Heart right ventricle (tissue), 16 donors: Measurements from ENCODE around the gene FARSB. TPM values are rescaled to one million over a fixed set of nuclear protein-coding genes. Genes with fewer than 3 reads are reported as not detected.
"Not testable (repeated sequence)": the region's sequence is repeated elsewhere in the genome, so short reads cannot be mapped to it uniquely, and the experiment has no call there.

ENCODE experiments used
- ATAC-seq, 8 donors: fragments of 200-7000 bp; cut with Tn5 transposase; one replicate each; pipeline ENCODE4 v1.9.1; 2020; ENCODE audit warnings: mild to moderate bottlenecking in 8 of 8, moderate library complexity in 8 of 8, moderate number of reproducible peaks in 1 of 8
- DNase-seq, 2 donors: peaks; one replicate each; pipeline ENCODE4 v3.0.0-alpha.2; 2020
- H3K27ac ChIP-seq, 10 donors: fragments of 200-600 bp; sonication (generic) in 2 of 10; one replicate each; pipeline versions ENCODE4 v1.5.0 to v1.8.0; 2020 to 2022; ENCODE audit warnings: mild to moderate bottlenecking in 3 of 10
- H3K27me3 ChIP-seq, 7 donors: fragments of 200-600 bp; one replicate each; pipeline ENCODE4 v1.8.0; 2021 to 2022; ENCODE audit warnings: mild to moderate bottlenecking in 2 of 7
- H3K36me3 ChIP-seq, 9 donors: fragments of 200-600 bp; sonication (generic) in 1 of 9; one replicate each; pipeline versions ENCODE4 v1.5.0 to v1.8.0; 2020 to 2022; ENCODE audit warnings: mild to moderate bottlenecking in 2 of 9
- H3K4me1 ChIP-seq, 9 donors: fragments of 200-600 bp; sonication (generic) in 1 of 9; one replicate each; pipeline versions ENCODE4 v1.5.0 to v1.8.0; 2020 to 2022; ENCODE audit warnings: mild to moderate bottlenecking in 4 of 9
- H3K4me3 ChIP-seq, 10 donors: fragments of 200-600 bp; sonication (generic) in 2 of 10; one replicate each; pipeline versions ENCODE4 v1.5.0 to v1.8.0; 2020 to 2022; ENCODE audit warnings: mild to moderate bottlenecking in 7 of 10, moderate library complexity in 2 of 10
- H3K9me3 ChIP-seq, 11 donors: fragments of 200-600 bp in 10 of 11; sonication (generic) in 2 of 11; one replicate each; pipeline versions ENCODE4 v1.5.0 to v1.8.0; 2013 to 2022; ENCODE audit warnings: mild to moderate bottlenecking in 2 of 11, control low read depth in 1 of 11, moderate library complexity in 1 of 11
- CTCF ChIP-seq, 9 donors: fragments of 200-600 bp; sonication (generic) in 2 of 9; IDR thresholded peaks; one replicate each; pipeline versions ENCODE4 v1.5.0 to v1.8.0; 2021 to 2022; ENCODE audit warnings: antibody characterized with exemption in 9 of 9, mild to moderate bottlenecking in 5 of 9, moderate library complexity in 1 of 9
- WGBS, 2 donors: extraction: QIAGEN DNeasy Blood & Tissue Kit; methylation state at CpG; one replicate each; pipeline ENCODE4 v1.1.7; 2013; ENCODE audit warnings: inconsistent platforms in 1 of 2; 5-methylcytosine and 5-hydroxymethylcytosine counted together
- intact Hi-C, 10 donors: fragments of 100-400 bp; cut with DNase I; formaldehyde crosslinking; loops; one replicate each; pipeline versions ENCODE4 v1.11.1 to v1.14.2; 2022
- polyA plus RNA-seq, 2 donors: library from polyadenylated mRNA; stranded (reverse); fragments of 200-250 nt; gene quantifications; one replicate each; pipeline ENCODE4 v1.2.3, GENCODE V29; 2013
- total RNA-seq, 10 donors: library from RNA; stranded (reverse); fragmentation: NEBNext Ultra II Directional in 3 of 10; extraction: Animal tissue kit (Norgen Biotek cat#: 25700) in 3 of 10; gene quantifications; one replicate each; pipeline versions ENCODE4 v1.2.1 to v1.2.4, GENCODE V29; 2021 to 2023
- donor health status: Arrhythmogenic right ventricular cardiomyopathy.
- donor health status: ischemic (EF 13 %, LVEDD 7.1; RV severe dilation, severe dysfunction).
- donor health status: healthy with polysubstance abuse.
- donor health status: DM: no; HTN: yes; CAD: no.
- donor health status: DM: no; HTN: no; CAD: no.
- donor health status: ischemic (EF 25% LVEDD 6.9; RV normal size, moderate dysfunction).
- donor health status: ischemic (EF 25% LVEDD 5.7; RV mildly dilated, moderate dysfunction).
- donor health status: healthy.
- donor health status: DM: yes; HTN: yes; CAD: no.
- donor health status: Ischemic cardiomyopathy.
- donor health status: ischemic (EF 35%, LVEDD 5.7; RV mildly dilated, moderate dysfunction).
- donor health status: nonischemic (EF 11% LVEDD 7.7; RV severe dilation, severe dysfunction).
- donor health status: DM: yes; HTN: yes; CAD: no.
- donor health status: PGD.
- donor health status: ischemic (EF 29% LVEDD 5.4; RV normal size, mild dysfunction).
- donor health status: nonischemic (EF 23%, LVEDD 6.1; RV moderate dilation, normal function).

FARSB gene
- total and polyA plus RNA-seq, 12 donors: 12.1 to 26.6 (median 20.5) TPM

GRCh38 chr2:222592176-222592575 lies 63.7 kb downstream of the FARSB start:
- H3K27ac ChIP-seq: no peak overlapping the region
- H3K36me3 ChIP-seq: peaks cover 0 to 50% (median 18%) of the 10 kb centered on the region in 9 donors
- no peak for TF ChIP-seq CTCF (IDR thresholded peaks at IDR 0.05)
- no peak for DNase-seq
- H3K27me3 ChIP-seq: no peaks in the 10 kb centered on the region
- no peak overlapping the region for H3K4me3 ChIP-seq
- peaks cover 0 to 6% (median 0%) of the 10 kb centered on the region in 11 donors for H3K9me3 ChIP-seq
- intact Hi-C loops: no loop called here
- WGBS, 2 donors: 20 to 42% methylated on average over 2 of the region's 2 CpGs
- peaks cover 0 to 8% (median 0%) of the 10 kb centered on the region in 9 donors for H3K4me1 ChIP-seq
- ATAC-seq: peak in 3 of 8 donors; percentile 51 to 79 (median 70)

GRCh38 chr2:222591661-222592060 lies 64.2 kb downstream of the FARSB start:
- intact Hi-C loops: no loop called here

GRCh38 chr2:222584589-222584988 lies 71.3 kb downstream of the FARSB start:
- ATAC-seq, DNase-seq, H3K27me3 ChIP-seq, intact Hi-C loops, H3K4me1 ChIP-seq, H3K27ac ChIP-seq, H3K4me3 ChIP-seq: not testable (repeated sequence)
- 95 to 96% methylated on average over 8 of the region's 8 CpGs for WGBS, 2 donors
- Histone ChIP-seq H3K9me3 (peaks cover 0 to 11% (median 0%) of the 10 kb centered on the region in 11 donors), H3K36me3 (peaks cover 0 to 39% (median 0%) of the 10 kb centered on the region in 9 donors)

More at GRCh38 chr2:222591661-222592060, 64.2 kb downstream of the FARSB start:
- 98 to 100% methylated on average over 1 of the region's 1 CpG for WGBS, 2 donors
- DNase-seq (no peak), ATAC-seq (no peak)
- Histone ChIP-seq H3K4me1 (peaks cover 0 to 8% (median 0%) of the 10 kb centered on the region in 9 donors), H3K27ac (no peak overlapping the region), H3K9me3 (peaks cover 0 to 6% (median 0%) of the 10 kb centered on the region in 11 donors), H3K36me3 (peaks cover 0 to 45% (median 18%) of the 10 kb centered on the region in 9 donors), H3K4me3 (no peak overlapping the region), H3K27me3 (no peaks in the 10 kb centered on the region)
- TF ChIP-seq CTCF (IDR thresholded peaks at IDR 0.05): no peak

GRCh38 chr2:222582928-222583327 lies 73.0 kb downstream of the FARSB start:
- intact Hi-C loops: no loop called here
- Histone ChIP-seq H3K27me3 (no peaks in the 10 kb centered on the region), H3K27ac (no peak overlapping the region), H3K4me3 (no peak overlapping the region), H3K4me1 (no peaks in the 10 kb centered on the region), H3K36me3 (peaks cover 0 to 39% (median 0%) of the 10 kb centered on the region in 9 donors), H3K9me3 (peaks cover 0 to 5% (median 0%) of the 10 kb centered on the region in 11 donors)
- TF ChIP-seq CTCF (IDR thresholded peaks at IDR 0.05): peak in 5 of 9 donors; percentile 4 to 30 (median 17)
- no peak for DNase-seq
- ATAC-seq: no peak

GRCh38 chr2:222577341-222577740 lies 78.6 kb downstream of the FARSB start:
- H3K4me3 ChIP-seq: no peak overlapping the region
- H3K27me3 ChIP-seq: no peaks in the 10 kb centered on the region
- no peak for ATAC-seq
- intact Hi-C loops: no loop called here
- no peak for DNase-seq
- peaks cover 0 to 16% (median 12%) of the 10 kb centered on the region in 9 donors for H3K4me1 ChIP-seq
- 80 to 95% methylated on average over 3 of the region's 3 CpGs for WGBS, 2 donors
- no peak overlapping the region for H3K27ac ChIP-seq
- H3K36me3 ChIP-seq: peaks cover 0 to 19% (median 0%) of the 10 kb centered on the region in 9 donors
- H3K9me3 ChIP-seq: no peaks in the 10 kb centered on the region
- TF ChIP-seq CTCF (IDR thresholded peaks at IDR 0.05): no peak
